H9 (cell line): ENCODE data around the gene FAM20A. TPM values are rescaled to one million over a fixed set of nuclear protein-coding genes. Genes with fewer than 3 reads are reported as not detected.

Experiments
- DNase-seq: peaks from one replicate; pipeline ENCODE4 v3.0.0-alpha.2; 2017
- H2AFZ ChIP-seq: one replicate; pipeline ENCODE4 v1.6.1; 2013; ENCODE audit warnings: mild to moderate bottlenecking, low read length, control low read depth, moderate library complexity
- H2AK5ac ChIP-seq: 2 replicates; pipeline ENCODE4 v1.6.1; 2013; ENCODE audit warnings: low read length, control low read depth, mixed read lengths; ENCODE audit not compliant: insufficient read length
- H2BK120ac ChIP-seq: one replicate; pipeline ENCODE4 v1.6.1; 2013; ENCODE audit warnings: low read depth, mild to moderate bottlenecking, low read length, control low read depth, inconsistent platforms; ENCODE audit not compliant: poor library complexity, severe bottlenecking
- H2BK12ac ChIP-seq: 2 replicates; pipeline ENCODE4 v1.6.1; 2013; ENCODE audit warnings: low read length, control low read depth, mixed read lengths, low read depth; ENCODE audit not compliant: insufficient read length
- H2BK15ac ChIP-seq: 2 replicates; pipeline ENCODE4 v1.6.1; 2013; ENCODE audit warnings: low read depth, low read length, control low read depth
- H2BK20ac ChIP-seq: one replicate; pipeline ENCODE4 v1.6.1; 2013; ENCODE audit warnings: low read depth, mild to moderate bottlenecking, low read length, control low read depth, inconsistent platforms; ENCODE audit not compliant: poor library complexity, severe bottlenecking
- H2BK5ac ChIP-seq: 2 replicates; pipeline ENCODE4 v1.6.1; 2013; ENCODE audit warnings: low read length, control low read depth, mixed read lengths; ENCODE audit not compliant: insufficient read length
- H3K14ac ChIP-seq: 2 replicates; pipeline ENCODE4 v1.6.1; 2013; ENCODE audit warnings: low read length, control low read depth; ENCODE audit not compliant: insufficient read depth
- H3K18ac ChIP-seq: 2 replicates; pipeline ENCODE4 v1.6.1; 2013; ENCODE audit warnings: low read depth, mild to moderate bottlenecking, mixed read lengths, low read length, control low read depth; ENCODE audit not compliant: insufficient read length
- H3K23ac ChIP-seq: 2 replicates; pipeline ENCODE4 v1.6.1; 2013; ENCODE audit warnings: low read length, control low read depth, mixed read lengths, low read depth; ENCODE audit not compliant: insufficient read length
- H3K23me2 ChIP-seq: 2 replicates; pipeline ENCODE4 v1.6.1; 2013; ENCODE audit warnings: low read depth, mild to moderate bottlenecking, mixed read lengths, low read length, control low read depth; ENCODE audit not compliant: insufficient read length, poor library complexity, severe bottlenecking
- H3K27ac ChIP-seq: 2 replicates; pipeline ENCODE4 v1.5.1; 2013; ENCODE audit warnings: low read length, control low read depth, mixed read lengths, low read depth; ENCODE audit not compliant: insufficient read length
- H3K27me3 ChIP-seq: 2 replicates; pipeline ENCODE4 v1.6.1; 2013; ENCODE audit warnings: low read length, control low read depth, inconsistent platforms; ENCODE audit not compliant: insufficient read depth
- H3K4ac ChIP-seq: 2 replicates; pipeline ENCODE4 v1.6.1; 2013; ENCODE audit warnings: low read depth, mild to moderate bottlenecking, control low read depth, inconsistent platforms, low read length, moderate library complexity
- H3K4me1 ChIP-seq: 2 replicates; pipeline ENCODE4 v1.6.1; 2013; ENCODE audit warnings: low read length, control low read depth, inconsistent platforms; ENCODE audit not compliant: insufficient read depth
- H3K4me2 ChIP-seq: 2 replicates; pipeline ENCODE4 v1.6.1; 2013; ENCODE audit warnings: low read length, control low read depth, mixed read lengths; ENCODE audit not compliant: insufficient read length, insufficient read depth
- H3K56ac ChIP-seq: 2 replicates; pipeline ENCODE4 v1.6.1; 2013; ENCODE audit warnings: low read depth, mild to moderate bottlenecking, mixed read lengths, low read length, control low read depth; ENCODE audit not compliant: insufficient read length
- H3K79me1 ChIP-seq: 2 replicates; pipeline ENCODE4 v1.6.1; 2013; ENCODE audit warnings: low read depth, mild to moderate bottlenecking, moderate library complexity, low read length, control low read depth, inconsistent platforms; ENCODE audit not compliant: insufficient read depth, poor library complexity, severe bottlenecking
- H3K79me2 ChIP-seq: 2 replicates; pipeline ENCODE4 v1.6.1; 2013; ENCODE audit warnings: low read length, control low read depth, inconsistent platforms; ENCODE audit not compliant: insufficient read depth
- H3K9ac ChIP-seq: 2 replicates; pipeline ENCODE4 v1.6.1; 2013; ENCODE audit warnings: low read length, control low read depth, mixed read lengths; ENCODE audit not compliant: insufficient read length; ENCODE audit errors: extremely low read depth
- H3K9me3 ChIP-seq: one replicate; pipeline ENCODE4 v1.6.1; 2013; ENCODE audit warnings: low read depth, low read length, inconsistent platforms; ENCODE audit not compliant: control insufficient read depth
- H3T11ph ChIP-seq: one replicate; pipeline ENCODE4 v1.6.1; 2013; ENCODE audit warnings: mild to moderate bottlenecking, low read length, control low read depth, inconsistent platforms
- H4K20me1 ChIP-seq: one replicate; pipeline ENCODE4 v1.6.1; 2013; ENCODE audit not compliant: control insufficient read depth, insufficient read length, insufficient read depth
- H4K5ac ChIP-seq: 2 replicates; pipeline ENCODE4 v1.6.1; 2013; ENCODE audit warnings: low read depth, mild to moderate bottlenecking, mixed read lengths, low read length, control low read depth; ENCODE audit not compliant: insufficient read length
- H4K8ac ChIP-seq: replicated peaks from 2 replicates; pipeline ENCODE4 v1.6.1; 2013; ENCODE audit warnings: low read length, control low read depth, mixed read lengths, low read depth; ENCODE audit not compliant: insufficient read length
- H4K91ac ChIP-seq: 2 replicates; pipeline ENCODE4 v1.6.1; 2013; ENCODE audit warnings: low read depth, mild to moderate bottlenecking, moderate library complexity, mixed read lengths, low read length, control low read depth; ENCODE audit not compliant: insufficient read length
- H3K27ac Mint-ChIP-seq, 3 experiments: 2 replicates in 2 of 3; 3 replicates in 1 of 3; pipeline ENCODE4 v1.8.0; 2020 to 2021; ENCODE audit warnings: mixed read lengths in 3 of 3, mild to moderate bottlenecking in 1 of 3, moderate library complexity in 1 of 3
- H3K27me3 Mint-ChIP-seq: 2 replicates; pipeline ENCODE4 v1.8.0; 2021; ENCODE audit warnings: low read depth, mild to moderate bottlenecking, moderate library complexity, mixed read lengths
- H3K36me3 Mint-ChIP-seq, 3 experiments: 2 replicates in 2 of 3; 3 replicates in 1 of 3; pipeline ENCODE4 v1.8.0; 2020 to 2021; ENCODE audit warnings: low read depth in 3 of 3, mixed read lengths in 3 of 3; ENCODE audit not compliant: insufficient read depth in 1 of 3
- H3K4me1 Mint-ChIP-seq, 2 experiments: 2 replicates each; pipeline ENCODE4 v1.8.0; 2020; ENCODE audit warnings: mixed read lengths in 2 of 2
- H3K4me3 Mint-ChIP-seq, 2 experiments: 2 replicates in 1 of 2; 3 replicates in 1 of 2; pipeline ENCODE4 v1.8.0; 2020 to 2021; ENCODE audit warnings: mild to moderate bottlenecking in 2 of 2, mixed read lengths in 2 of 2, moderate library complexity in 1 of 2
- H3K9me3 Mint-ChIP-seq, 2 experiments: 2 replicates in 1 of 2; 3 replicates in 1 of 2; pipeline ENCODE4 v1.8.0; 2020; ENCODE audit warnings: mild to moderate bottlenecking in 2 of 2, mixed read lengths in 2 of 2, moderate library complexity in 1 of 2
- CTCF ChIP-seq: fragments of 200-600 bp; sonication (generic); conservative IDR thresholded peaks from 3 replicates; pipeline ENCODE4 v1.8.0; 2021; ENCODE audit warnings: antibody characterized with exemption, mild to moderate bottlenecking
- WGBS: extraction: QIAGEN DNeasy Blood & Tissue Kit; methylation state at CpG from one replicate; pipeline ENCODE4 v1.1.7; 2013; ENCODE audit warnings: missing lambda C conversion rate, low lambda C conversion rate, mixed read lengths; ENCODE audit not compliant: insufficient read length; ENCODE audit errors: extremely low coverage; 5-methylcytosine and 5-hydroxymethylcytosine counted together
- total RNA-seq: library from RNA; stranded (reverse); gene quantifications from 2 replicates; pipeline ENCODE4 v1.2.1, GENCODE V29; 2021

The FAM20A gene
- total RNA-seq, 1 experiment from 2014 or later: 34.4 TPM

GRCh38 chr17:68514831-68515635 is 86.1 kb downstream of the FAM20A start:
- Histone ChIP-seq H4K5ac (no peak overlapping the region), H3K18ac (no peak overlapping the region), H4K8ac (no peak overlapping the region), H3K23me2 (peaks cover 9% of the 10 kb centered on the region), H3K9me3 (peaks cover 12% of the 10 kb centered on the region), H2BK12ac (no peak overlapping the region), H3K9ac (no peak overlapping the region), H3K23ac (no peak overlapping the region), H3K4ac (no peak overlapping the region), H2BK5ac (no peak overlapping the region), H3K79me2 (peaks cover 18% of the 10 kb centered on the region; the same call in 1 of the 2 replicates), H2AK5ac (no peak overlapping the region), H3K27me3 (no peaks in the 10 kb centered on the region), H2BK120ac (no peak overlapping the region), H4K91ac (no peak overlapping the region), H2BK20ac (no peak overlapping the region), H3K79me1 (peaks cover 11% of the 10 kb centered on the region), H4K20me1 (no peaks in the 10 kb centered on the region), H3K4me1 (no peaks in the 10 kb centered on the region), H3T11ph (no peak overlapping the region), H2AFZ (no peak overlapping the region), H2BK15ac (no peak overlapping the region), H3K14ac (no peak overlapping the region), H3K27ac (no peak overlapping the region), H3K56ac (no peak overlapping the region), H3K4me2 (no peak overlapping the region)
- no peak for TF ChIP-seq CTCF
- Mint-ChIP-seq H3K36me3 (peaks cover 43 to 56% (median 55%) of the 10 kb centered on the region in 3 experiments), H3K4me3 (peak overlapping the region in 1 of 2 experiments; percentile 97; a peak in 3 of 5 replicates), H3K4me1 (peaks cover 27 to 32% of the 10 kb centered on the region in 2 experiments), H3K27me3 (0 out of 2 replicates have a peak, but pooled peaks cover 2% of the 10 kb centered on the region), H3K27ac (0 out of 7 replicates have a peak overlapping the region, but pooled peaks of 1 of the 3 experiments have one; percentile 7), H3K9me3 (peaks cover 16 to 17% of the 10 kb centered on the region in 2 experiments)
- no peak for DNase-seq
- WGBS: no CpG with 5 or more reads among the region's 15 CpGs
